Measurements from ENCODE around the gene MMP14.

MMP14 gene

GRCh38 chr14:22864979-22865378 is 28.6 kb downstream of the MMP14 start:
- DNase-seq = no peak

GRCh38 chr14:22865424-22866405 is 29.3 kb downstream of the MMP14 start:
- DNase-seq = no peak

- DNase-seq = no peak
These were observed 30.5 kb downstream of the MMP14 start for GRCh38 chr14:22866874-22867273.

- no peak for DNase-seq
These were observed 34.4 kb downstream of the MMP14 start for GRCh38 chr14:22870811-22871223.

- peak; percentile 92 for DNase-seq
These were observed 35.0 kb downstream of the MMP14 start, which contains the start of gene LRP10 for GRCh38 chr14:22871224-22872032. TSS of gene LRP10 (plus strand) at chr14:22871740. CDS start at chr14:22872304, 564 bp downstream.

- DNase-seq = peak; percentile 86
These were observed 35.8 kb downstream of the MMP14 start for GRCh38 chr14:22872033-22872832.

- DNase-seq = no peak
These were observed 36.6 kb downstream of the MMP14 start for GRCh38 chr14:22872833-22873520.

- DNase-seq = no peak
These were observed 38.8 kb downstream of the MMP14 start for GRCh38 chr14:22875003-22875747.

- no peak for DNase-seq
These were observed 39.4 kb downstream of the MMP14 start for GRCh38 chr14:22875748-22876319.

GRCh38 chr14:22877000-22877501 is 40.7 kb downstream of the MMP14 start:
- DNase-seq = no peak

- DNase-seq = no peak
These were observed 42.2 kb downstream of the MMP14 start for GRCh38 chr14:22878271-22879246.

GRCh38 chr14:22882064-22882463 is 45.7 kb downstream of the MMP14 start:
- DNase-seq = no peak

GRCh38 chr14:22882529-22883172 is 46.3 kb downstream of the MMP14 start:
- DNase-seq = no peak

GRCh38 chr14:22883173-22883976 is 47.0 kb downstream of the MMP14 start, which contains the start of gene REM2:
TSS of gene REM2 (plus strand) at chr14:22883222. CDS start at chr14:22883288, 66 bp downstream.
- DNase-seq = no peak

- DNase-seq = no peak
These were observed 47.8 kb downstream of the MMP14 start for GRCh38 chr14:22884076-22884737.

GRCh38 chr14:22884738-22885523 is 48.5 kb downstream of the MMP14 start:
- no peak for DNase-seq
